GM15510 (cell line): Measurements from ENCODE around the gene HP1BP3.

Source experiments
- POLR2A ChIP-seq: IDR thresholded peaks from 3 replicates; pipeline ENCODE4 v1.6.1; 2011; ENCODE audit warnings: borderline replicate concordance; ENCODE audit not compliant: insufficient read length; ENCODE audit errors: extremely low read depth

Gene HP1BP3

DNA sequence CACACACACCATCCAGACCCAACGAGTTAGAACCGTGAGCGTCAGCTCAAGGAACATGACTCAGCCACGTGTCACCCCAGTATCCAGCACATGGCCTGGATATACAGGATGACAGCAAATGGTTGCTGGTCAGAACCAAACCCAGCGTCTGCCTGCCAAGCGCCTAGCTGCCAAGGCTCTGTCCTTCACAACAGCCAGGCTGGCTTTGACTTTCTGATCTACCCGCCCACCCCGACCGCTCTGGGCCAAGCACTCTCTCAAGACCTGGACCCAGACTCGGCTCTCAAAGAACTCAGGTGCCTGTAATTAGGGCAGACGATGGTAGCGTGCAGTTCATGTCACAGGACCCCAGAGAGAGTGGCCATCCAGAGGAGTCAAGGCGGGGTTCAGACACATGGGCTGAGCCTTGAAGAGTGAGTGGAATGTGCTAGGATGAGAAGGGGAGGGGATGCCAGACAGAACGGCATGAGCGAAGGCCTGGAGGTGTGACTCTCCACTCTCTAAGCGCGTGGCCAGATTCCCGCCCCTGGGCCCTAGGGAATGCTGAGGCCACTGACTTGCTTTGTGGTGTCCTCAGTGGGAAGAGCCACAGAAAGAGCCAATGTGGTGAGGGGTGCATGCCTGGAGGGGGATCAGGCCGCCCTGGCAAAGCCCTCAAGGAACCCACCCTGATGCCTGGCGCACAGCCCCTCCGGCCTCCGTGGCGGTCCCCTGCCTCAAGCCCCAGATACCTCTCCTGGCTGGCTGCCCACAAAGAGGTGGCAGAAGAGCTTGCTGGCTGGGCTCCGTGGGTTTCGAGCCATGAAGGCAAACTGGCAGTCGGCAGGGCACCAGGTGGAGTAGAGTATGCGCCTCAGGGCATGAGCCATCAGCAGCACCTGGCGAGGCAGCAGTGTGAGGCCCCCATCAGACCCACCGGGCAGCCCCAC is 61.7 kb downstream of the HP1BP3 start:
- TF ChIP-seq POLR2A, result no peak

DNA sequence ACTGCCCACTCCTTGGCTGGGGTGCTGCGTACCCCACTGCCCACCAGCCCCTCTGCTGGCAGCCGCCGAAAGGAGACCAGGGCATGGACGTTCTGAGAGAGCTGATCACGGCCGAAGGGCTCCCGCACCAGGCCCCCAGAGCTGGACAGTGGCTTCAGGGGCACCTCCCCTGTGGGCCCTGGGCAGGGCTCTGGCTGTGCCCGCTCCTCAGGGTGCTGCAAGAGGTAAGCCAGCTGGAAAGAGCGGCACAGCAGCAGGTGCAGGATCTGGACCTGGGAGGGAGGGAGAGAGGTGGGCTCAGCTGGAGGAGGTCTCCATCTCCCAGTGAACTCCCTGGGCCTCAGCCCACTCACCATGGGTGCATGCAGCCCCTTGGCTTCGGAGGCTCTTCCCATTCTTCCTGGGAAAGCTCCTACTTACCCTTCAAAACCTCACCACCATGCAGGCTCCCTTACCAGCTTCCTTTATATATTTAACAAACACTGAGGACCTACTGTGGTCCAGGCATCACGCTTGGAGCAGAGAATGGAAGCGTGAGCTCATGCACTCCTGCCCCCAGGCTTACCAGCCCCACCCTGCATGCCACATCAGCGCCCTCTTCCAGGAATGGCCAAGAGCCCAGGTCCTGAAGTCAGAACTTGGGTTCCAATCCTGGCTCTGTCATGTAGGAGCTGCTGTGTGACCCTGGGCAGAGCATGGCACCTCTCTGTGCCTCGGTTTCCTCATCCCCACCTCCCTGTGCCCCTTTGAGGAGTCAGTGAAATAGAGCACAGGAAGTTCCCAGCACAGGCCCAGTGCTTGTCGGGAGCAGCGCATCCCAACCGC is 62.5 kb downstream of the HP1BP3 start:
- TF ChIP-seq POLR2A, result no peak

DNA sequence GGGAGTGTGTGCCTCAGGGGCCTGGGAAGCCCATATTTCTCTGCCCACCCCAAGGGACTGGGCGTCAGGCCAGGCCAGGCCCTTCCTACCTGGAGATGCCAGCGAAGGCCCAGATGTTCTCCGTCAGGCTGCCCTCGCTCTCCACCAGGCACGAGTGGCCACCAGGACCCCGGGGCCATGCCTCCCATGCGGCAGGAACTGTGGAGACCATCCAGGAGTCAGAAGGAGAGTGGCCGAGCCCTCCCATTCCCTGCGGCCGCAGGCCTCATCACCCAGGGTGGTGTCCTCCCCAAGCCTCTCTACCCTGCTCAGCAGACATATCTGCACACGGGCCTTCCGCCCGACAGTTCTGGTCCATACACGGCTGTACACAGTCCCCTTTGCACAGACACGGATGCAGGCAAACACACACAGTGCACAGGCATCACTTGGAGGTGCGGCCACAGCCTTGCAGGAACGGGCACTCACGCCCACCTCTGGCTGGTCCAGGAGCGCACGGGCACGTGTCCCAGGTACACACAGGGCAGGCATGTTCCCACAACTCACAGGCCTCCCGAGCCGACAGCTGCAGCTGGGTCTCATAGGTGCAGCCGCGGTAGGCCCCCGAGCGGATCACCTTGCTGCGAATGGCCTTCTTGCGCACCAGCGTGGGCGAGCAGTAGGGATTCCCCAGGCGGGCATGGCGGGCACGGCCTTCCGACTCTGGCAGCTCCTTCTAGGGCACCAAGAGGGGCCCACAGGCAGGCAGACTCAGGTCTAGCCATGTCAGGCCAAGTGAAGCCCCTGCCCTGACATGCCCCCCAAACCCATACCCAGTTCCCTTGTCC is 63.4 kb downstream of the HP1BP3 start:
- TF ChIP-seq POLR2A, result no peak

DNA sequence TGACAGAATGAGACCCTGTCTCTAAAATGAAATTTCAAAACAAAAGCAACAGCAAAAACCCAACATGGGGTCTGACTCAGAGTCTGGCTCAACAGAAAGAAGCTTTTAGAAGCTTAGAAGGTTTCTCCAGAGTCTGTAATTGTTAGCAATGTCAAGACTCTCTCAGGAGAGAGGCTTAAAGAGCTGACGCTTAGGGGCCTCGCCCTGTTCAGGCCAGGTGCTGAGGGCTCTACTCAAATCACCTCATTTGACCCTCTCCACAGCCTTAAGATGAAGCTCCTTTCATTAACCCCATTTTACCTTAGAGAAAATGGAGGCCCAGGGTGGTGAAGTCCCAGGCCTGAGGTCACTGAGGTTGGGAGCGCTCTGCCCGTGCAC is 64.0 kb downstream of the HP1BP3 start:
- TF ChIP-seq POLR2A, result no peak

DNA sequence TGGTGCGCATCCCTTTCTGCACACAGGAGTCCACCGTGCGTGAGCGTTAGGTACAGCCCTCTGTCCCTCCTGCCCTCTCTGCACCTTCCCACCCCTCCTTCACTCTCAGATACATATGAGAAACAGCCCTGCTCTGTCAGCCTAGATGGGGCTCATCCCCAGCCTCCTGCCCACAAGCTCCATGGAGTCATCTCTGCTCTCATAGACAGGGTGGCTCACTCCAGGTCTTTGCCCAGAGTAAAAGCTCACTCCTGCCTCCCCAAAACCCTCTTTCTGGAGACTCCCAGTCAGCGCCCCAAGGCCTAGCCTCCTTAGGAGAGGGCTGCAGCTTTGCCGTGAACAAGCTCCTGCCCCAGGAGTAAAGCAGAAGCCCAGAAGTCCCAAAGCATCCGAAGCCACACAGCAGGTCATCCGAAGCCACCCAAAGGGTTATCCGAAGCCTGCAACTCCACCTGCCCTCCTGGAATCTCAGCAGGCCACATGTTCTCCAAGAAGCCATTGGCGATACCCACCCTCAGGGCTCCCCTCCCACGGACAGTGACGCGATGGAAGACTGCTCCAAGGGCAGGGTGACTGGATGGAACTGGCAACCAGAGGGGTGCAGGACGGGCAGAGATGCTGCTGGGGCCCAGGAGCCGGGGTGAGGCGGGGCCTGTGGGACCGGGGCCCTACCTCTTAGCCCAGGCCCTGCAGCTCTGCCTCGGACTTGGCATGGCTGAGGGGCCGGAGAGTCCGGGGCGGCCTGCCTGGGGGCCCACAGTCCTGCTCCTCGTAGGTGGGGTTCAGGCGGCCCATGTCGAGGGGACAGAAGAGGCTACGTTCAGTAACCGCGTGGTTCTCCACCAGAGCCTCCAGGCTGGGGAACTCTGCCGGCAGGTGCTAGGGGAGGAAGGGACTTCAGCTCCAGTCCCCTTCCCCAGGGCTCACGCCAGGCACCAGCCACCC is 65.7 kb downstream of the HP1BP3 start:
- no peak for TF ChIP-seq POLR2A

DNA sequence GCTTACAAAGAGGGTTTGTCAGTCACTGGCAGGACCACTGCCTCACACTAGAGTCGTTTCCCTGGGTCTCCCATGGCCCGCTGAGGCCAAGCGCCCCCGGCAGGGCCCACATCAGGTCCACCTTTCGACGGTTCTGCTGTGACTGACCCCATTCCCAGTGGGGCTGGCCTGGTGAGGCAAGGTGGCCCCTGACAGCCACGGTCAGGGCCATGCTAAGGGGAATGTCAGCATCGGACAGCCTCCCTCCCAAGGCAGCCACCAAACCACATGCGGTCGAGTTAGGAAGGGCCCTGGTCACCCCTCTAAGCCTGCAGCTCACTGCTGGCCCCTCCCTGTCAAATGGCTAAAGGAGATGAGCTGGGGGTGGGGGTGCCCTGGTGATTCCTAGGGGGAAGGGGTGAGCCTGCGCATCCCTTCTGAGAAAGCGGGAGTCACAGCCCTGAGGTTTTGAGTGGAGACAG is 66.4 kb downstream of the HP1BP3 start:
- TF ChIP-seq POLR2A, result no peak

DNA sequence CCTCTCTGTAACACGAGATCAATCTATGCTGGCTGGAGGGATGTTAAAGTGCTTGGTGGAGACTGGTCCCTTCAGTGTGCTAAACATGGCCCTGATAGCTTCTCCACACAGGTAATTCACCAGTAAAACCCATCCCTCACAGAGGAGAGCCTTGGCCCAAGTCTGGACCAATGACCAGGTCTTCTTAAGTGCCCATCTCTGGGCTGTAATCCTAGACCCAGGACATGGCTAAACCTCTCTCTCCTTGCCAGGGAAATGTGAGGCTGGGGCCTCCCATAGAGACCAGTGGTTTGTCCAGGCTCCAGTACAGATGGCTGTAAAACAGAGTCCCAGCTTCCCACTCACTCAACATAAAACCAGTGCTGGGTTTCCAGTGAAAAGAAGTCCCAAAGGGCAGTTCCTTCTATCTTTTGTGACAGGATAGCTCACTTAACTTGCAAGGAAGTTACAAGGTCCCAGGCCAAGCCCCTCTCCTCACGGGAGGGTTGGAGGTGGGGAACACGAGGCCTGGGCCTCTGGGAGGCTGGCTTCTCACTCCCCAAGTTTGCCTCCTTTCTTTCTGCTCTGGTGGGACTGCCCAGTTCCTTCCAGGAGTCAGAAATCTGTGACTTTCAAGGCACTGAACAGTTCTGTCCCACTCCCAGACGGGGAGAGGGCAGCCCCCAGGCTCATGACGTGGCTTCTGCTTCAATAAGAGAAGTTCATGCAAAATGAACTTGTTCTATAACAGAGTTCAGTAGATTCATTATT is 67.1 kb downstream of the HP1BP3 start:
- no peak for TF ChIP-seq POLR2A

DNA sequence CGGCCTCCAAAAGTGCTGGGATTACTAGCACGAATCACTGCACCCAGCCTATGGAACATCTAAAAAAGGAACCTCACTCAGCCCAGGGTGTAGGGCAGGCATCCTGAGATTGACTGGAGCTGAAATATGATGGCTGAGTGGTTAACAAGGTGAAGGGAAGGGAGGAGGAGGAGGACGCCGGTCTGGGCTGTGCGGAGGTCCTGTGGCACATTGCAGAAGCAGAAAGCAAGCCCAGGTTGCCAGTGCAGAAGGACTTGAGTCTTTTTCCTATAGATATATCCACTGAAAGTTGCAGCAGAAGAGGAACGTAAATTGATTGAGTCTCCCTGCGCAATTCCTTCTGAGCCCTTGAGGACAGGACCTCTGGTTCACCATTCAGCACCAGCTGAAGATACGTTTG is 67.8 kb downstream of the HP1BP3 start:
- no peak for TF ChIP-seq POLR2A

DNA sequence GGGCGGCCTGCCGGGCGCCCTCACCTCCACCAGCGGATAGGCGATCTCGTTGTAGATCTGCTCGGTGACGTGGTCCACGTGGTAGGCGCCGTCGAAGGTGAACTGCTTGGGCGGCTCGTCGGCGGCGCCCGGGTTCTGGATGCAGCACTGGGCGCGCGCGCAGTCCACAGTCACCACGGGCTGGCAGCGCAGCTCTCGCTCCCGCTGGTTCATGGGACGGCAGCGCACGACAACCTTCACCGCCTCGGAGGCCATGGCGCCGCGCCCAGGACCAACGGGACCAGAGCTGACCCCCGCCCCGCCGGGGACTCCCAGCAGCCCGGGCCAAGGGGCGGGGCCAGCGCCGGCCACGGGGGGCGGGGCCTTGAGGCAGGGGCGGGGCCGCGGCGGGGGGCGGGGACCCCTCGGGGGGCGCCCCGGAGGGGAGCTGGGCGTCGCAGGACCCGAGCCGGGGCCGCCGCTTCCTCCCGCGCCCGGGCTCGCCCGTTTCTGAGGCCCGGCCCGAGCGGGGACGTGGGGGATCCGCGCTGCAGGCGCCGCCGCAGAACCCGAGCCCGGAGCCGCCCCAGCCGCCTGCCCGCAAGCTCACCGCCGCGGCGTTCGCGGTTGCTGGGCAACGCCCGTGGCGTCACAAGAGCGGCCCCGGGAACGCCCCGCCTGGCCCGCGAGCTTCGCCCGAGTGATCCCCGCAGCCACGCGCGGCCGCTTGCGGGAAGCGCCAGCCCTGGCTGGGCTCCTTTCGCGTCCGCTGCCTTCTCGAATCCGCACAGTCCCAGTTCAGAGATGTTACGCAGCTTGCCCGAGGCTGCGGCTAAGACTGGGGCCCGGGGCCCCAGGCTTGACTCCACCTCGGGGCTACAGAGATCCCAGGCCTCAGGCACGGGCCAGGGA is 69.4 kb downstream of the HP1BP3 start, which contains the start of gene KIF17:
Gene KIF17, minus strand, starts transcription at position 556 of the 891 bp plus-strand sequence. Its CDS starts 301 bp downstream, at position 255.
- TF ChIP-seq POLR2A, result no peak

DNA sequence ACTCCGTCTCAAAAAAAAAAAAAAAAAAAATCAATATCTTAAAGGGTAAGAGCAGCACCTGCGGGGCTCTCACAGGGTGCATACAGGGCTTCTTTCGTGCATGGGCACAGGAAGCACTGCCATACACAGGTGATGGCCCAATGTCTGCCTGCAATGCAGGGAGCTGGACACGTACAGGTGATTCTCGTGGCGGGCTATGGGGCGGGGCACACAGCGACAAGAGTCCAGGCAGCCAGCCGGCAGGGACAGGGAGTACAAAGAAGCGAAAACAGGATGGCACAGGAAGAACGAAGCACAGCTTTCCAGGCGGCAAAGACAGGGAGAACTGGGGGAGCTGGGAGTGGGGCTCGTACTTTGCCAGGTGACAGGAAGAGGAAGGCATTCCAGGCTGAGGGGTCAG is 70.9 kb downstream of the HP1BP3 start:
- no peak for TF ChIP-seq POLR2A

DNA sequence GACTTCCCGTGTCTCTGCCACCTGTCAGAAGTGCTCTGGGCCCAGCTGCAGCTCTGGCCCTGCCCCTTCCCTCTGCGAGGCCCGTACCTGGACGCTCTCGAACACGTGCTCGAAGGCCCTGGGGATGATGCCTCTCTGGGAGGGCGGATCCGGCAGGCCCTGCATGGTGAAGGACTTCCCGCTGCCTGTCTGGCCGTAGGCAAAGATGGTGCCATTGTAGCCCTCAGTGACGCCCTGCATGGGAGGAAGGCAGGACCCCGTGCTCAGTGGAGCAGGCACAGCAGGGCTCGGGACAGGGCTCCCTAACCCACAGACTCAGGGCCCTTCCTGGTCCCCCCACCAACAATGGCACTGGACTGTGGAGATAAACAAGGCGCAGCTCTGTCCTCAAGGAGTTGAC is 71.7 kb downstream of the HP1BP3 start:
- no peak for TF ChIP-seq POLR2A

DNA sequence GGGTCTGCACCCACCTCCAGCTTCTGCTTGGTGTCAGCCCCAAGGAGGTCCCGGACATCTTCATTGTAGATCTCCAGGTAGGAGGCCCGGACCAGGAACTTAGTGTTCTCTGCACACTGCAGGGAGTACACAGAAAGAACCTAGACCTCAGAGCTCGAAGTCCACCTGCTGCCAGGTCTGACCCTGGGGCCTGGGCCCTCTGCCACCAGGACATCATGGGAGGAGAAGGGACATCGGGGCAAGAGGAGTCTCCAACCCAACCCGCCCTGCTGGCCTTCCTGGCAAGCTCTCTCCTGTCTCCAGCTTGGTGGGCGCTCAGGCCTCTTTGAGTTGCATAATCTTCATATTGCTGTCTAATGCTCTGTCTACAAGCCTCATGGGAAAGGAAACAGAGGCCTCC is 73.7 kb downstream of the HP1BP3 start:
- TF ChIP-seq POLR2A, result no peak

DNA sequence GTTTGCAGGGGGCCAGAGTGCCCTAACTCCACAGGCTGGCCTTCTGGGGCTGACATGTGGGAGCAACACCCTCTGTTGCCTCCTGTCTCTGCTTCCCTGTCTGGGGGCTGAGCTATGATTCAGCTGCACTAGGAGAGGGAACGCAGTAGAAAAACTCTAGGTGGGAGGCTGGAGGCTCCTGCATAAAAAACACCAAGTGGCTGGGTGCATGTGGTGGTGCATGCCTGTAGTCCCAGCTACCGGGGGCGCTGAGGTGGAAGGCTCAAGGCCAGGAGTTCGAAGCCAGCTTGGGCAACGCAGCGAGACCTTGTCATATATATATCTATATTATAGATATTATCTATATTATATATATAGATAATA is 74.9 kb downstream of the HP1BP3 start:
- no peak for TF ChIP-seq POLR2A
